Smooth muscle cell of the coronary artery (primary cell): Measurements from ENCODE around the gene ZNF768. TPM values are rescaled to one million over a fixed set of nuclear protein-coding genes. Genes with fewer than 3 reads are reported as not detected.

ENCODE experiments used
- total RNA-seq: library from RNA; depleted of rRNA; stranded (reverse); fragments of >200 nt; gene quantifications from 2 replicates; pipeline ENCODE4 v1.2.3, GENCODE V29; 2014; ENCODE audit warnings: low replicate concordance

Gene ZNF768
- 10.3 and 12.0 TPM in 2 replicates for total RNA-seq

DNA sequence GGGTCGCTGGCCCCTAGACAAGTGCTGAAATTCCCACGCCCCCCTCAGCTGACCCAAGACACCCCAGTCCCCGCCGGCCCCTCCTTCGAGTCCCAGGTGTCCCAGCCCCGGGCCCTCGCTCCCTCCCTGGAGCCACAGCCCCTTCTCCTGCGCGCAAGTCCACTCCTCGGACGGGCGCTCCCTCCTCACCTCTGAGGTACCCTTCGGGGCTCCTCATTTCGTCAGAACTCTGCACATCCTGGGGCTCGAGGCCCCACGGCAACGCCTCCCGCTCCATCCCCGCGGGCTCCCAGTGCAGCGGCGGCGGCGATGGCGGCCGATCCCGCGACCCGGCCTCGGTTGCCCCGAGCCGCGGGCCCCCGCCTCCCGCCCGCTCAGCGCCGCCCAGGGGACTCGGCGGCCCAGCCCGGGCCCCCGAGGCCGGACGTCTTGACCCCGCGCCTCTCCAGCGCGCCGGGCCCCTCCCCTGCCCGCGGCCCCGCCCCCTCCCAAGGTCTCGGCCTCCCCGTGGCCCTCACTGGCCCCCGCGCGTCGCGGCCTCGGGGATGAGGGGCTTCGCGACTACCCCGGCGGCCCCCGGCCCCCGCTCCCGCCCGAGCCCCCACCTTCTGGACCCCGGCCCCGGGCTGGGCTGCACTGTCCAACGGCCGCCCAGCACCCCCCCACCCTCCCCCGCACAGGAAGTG lies at the start of gene ZNF768:
TSS of gene ZNF768 (minus strand) at position 430 of the 686 bp plus-strand sequence. CDS start at position 277, 153 bp downstream.

DNA sequence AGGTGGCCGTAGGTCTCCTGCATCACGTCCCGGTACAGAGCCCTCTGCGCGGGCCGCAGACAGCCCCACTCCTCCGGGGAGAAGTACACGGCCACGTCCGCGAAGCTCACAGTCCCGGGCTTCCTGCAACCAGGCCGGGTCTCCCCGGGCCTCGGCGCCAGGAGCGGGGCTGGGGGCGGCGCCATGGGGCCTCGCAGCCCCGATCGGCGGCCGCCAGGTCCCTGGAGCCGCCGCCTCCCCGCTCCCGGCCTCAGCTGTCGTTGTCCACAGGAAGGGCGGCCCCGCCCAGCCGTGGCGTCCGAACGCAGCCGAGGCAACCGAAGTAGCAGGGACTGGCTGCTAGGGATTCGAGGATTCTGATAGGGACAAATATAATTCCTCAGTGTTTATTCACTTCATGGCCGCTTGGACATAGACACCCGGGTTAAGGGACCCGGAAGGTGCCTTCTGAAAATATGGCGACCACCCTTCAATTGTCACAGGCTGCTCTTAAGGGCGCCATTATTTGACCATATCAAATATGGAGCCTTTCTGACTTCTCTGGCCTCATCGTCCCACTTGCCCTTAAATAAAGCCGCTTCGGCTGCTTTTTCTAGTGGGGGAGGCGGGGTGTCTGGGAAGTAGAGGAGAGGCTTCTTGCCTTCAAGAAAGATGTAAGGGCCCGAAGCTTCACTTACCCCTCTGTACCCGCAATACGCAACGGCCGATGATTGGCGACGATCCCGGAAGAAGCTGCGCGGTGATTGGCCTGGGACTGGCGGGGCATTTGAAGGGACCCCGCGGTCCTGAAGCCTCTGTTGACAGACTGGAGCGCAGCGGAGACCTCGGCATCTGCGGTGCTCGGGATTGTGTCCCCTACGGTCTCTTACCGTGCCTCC lies 45.3 kb upstream of the ZNF768 start, which contains the start of gene ZNF688:
TSS of gene ZNF688 (minus strand) at position 270 of the 878 bp plus-strand sequence. CDS start at position 185, 85 bp downstream.

DNA sequence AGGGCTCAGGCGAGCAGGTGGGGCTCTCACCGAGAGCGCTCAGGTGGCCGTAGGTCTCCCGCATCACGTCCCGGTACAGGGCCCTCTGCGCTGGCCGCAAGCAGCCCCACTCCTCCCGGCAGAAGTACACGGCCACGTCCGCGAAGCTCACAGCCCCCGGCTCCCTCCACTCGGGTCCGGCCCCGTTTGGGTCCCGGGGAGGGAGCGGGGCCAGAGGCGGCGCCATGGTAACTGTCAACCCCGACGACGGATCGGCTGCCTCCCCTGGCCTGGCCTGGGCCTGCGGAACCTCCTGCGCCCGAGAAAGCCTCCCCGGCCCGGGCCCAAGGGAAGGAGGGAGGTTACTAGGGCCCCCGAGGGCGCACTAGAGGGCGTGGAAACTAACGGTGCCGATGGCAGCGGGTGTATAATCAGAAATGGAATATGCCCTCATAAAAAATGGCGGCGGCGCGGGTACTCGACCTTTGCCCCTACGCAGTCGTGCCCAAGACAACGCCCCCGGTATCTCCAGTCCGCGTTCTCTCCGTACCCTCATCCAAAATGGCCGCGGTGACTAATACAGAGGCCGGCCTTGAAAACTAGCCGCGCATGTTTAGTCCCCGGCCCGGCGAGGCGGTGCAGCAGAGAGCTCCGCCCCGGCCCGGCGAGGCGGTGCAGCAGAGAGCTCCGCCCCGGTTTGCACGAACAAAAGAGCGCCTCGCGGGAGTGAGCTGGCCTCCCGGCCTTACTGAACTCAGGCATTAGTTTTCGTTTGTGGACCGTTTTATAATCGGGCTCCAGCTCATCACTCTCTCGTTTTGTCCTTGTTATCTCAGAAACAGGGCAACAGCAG lies 31.8 kb upstream of the ZNF768 start, which contains the start of gene ZNF764:
TSS of gene ZNF764 (minus strand) at position 418 of the 832 bp plus-strand sequence. CDS start at position 226, 192 bp downstream.

DNA sequence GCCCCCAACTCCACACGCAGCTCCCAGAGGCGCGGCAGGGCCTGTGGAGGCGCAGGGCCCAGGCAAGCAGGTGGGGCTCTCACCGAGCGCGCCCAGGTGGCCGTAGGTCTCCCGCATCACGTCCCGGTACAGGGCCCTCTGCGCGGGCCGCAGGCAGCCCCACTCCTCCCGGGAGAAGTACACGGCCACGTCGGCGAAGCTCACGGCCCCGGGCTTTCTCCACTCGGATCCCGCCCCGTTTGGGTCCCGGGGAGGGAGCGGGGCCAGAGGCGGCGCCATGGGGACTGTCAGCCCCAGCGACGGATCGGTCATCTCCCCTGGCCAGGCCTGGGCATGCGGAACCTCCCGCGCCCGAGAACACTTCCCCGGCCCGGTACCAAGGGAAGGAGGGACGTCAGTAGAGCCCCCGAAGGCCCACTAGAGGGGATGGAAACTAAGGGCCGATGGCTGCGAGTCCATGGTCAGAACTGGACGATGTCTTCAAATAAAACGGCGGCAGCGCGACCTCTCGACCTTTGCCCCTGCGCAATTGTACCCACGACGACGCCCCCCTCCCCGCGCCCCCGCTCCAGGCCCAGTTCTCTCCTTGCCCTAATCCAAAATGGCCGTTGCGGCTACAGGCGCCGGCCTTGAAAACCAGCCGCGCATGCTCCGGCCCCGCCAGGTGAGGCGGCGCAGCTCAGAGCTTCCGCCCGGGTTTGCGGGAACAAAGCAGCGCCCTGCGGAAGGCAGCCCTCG lies 8.2 kb upstream of the ZNF768 start, which contains the start of gene ZNF747:
TSS of gene ZNF747 (minus strand) at position 491 of the 738 bp plus-strand sequence. CDS start at position 312, 179 bp downstream.

Other genes with a start within 250 kb of the ZNF768 start
- gene CD2BP2, start 171.3 kb downstream of the ZNF768 start, total RNA-seq = 25.4 and 31.0 TPM in 2 replicates
- 16.8 and 18.7 TPM in 2 replicates for gene TBC1D10B, start 156.1 kb downstream of the ZNF768 start, total RNA-seq
- not detected in 2 replicates for gene MYL11, start 151.8 kb downstream of the ZNF768 start, total RNA-seq
- gene SEPTIN1, start 144.0 kb downstream of the ZNF768 start, total RNA-seq = 0.12 and 0.15 TPM in 2 replicates
- 2.2 and 8.8 TPM in 2 replicates for gene ZNF48, start 131.1 kb downstream of the ZNF768 start, total RNA-seq
- gene ZNF771, start 119.0 kb downstream of the ZNF768 start, total RNA-seq = 8.3 and 9.2 TPM in 2 replicates
- gene DCTPP1, start 96.5 kb downstream of the ZNF768 start, total RNA-seq = 4.8 and 15.9 TPM in 2 replicates
- 12.4 and 19.2 TPM in 2 replicates for gene SEPHS2, start 80.7 kb downstream of the ZNF768 start, total RNA-seq
- gene ITGAL, start 53.8 kb downstream of the ZNF768 start, total RNA-seq = under 0.01 TPM in 1 of 2 replicates, not detected in the other
- 2.2 and 6.6 TPM in 2 replicates for gene ZNF747, start 8.3 kb upstream of the ZNF768 start, total RNA-seq
- gene ZNF764, start 31.8 kb upstream of the ZNF768 start, total RNA-seq = 0.70 and 3.5 TPM in 2 replicates
- 3.2 and 9.0 TPM in 2 replicates for gene ZNF688, start 45.1 kb upstream of the ZNF768 start, total RNA-seq
- gene ZNF785, start 59.1 kb upstream of the ZNF768 start, total RNA-seq = 6.3 and 6.8 TPM in 2 replicates
- gene ZNF689, start 83.8 kb upstream of the ZNF768 start, total RNA-seq = 1.9 and 3.3 TPM in 2 replicates
- gene PRR14, start 124.4 kb upstream of the ZNF768 start, total RNA-seq = 3.1 and 4.9 TPM in 2 replicates
- gene FBRS, start 131.9 kb upstream of the ZNF768 start, total RNA-seq = 6.6 and 9.8 TPM in 2 replicates
- gene SRCAP, start 172.6 kb upstream of the ZNF768 start, total RNA-seq = 12.3 and 15.9 TPM in 2 replicates
- 15.3 and 16.7 TPM in 2 replicates for gene PHKG2, start 221.9 kb upstream of the ZNF768 start, total RNA-seq
- 1.9 and 2.6 TPM in 2 replicates for gene CFAP119, start 235.5 kb upstream of the ZNF768 start, total RNA-seq
- 47.7 and 54.2 TPM in 2 replicates for gene RNF40, start 235.8 kb upstream of the ZNF768 start, total RNA-seq